Stimulated activated effector memory CD8-positive, alpha-beta T cell treated with anti-CD3 and anti-CD28 coated beads, Interleukin-12 subunit alpha, Interleukin-12 subunit beta, amount 100 ng/mL, for 72 hours (primary cell): ENCODE data around the gene PGPEP1.

ENCODE experiments used
- ATAC-seq: fragments of 150-1000 bp; cut with Tn5 transposase; 2 replicates; pipeline ENCODE4 v1.10.0; 2021
- DNase-seq, 2 donors: peaks; one replicate each; pipeline ENCODE4 v3.0.0; 2021 to 2022; ENCODE audit warnings: low spot score in 2 of 2
- H3K27ac Mint-ChIP-seq: one replicate; pipeline ENCODE4 v1.8.0; 2022; ENCODE audit warnings: mild to moderate bottlenecking, mixed read lengths
- H3K36me3 Mint-ChIP-seq: one replicate; pipeline ENCODE4 v1.8.0; 2022; ENCODE audit warnings: mild to moderate bottlenecking, mixed read lengths
- H3K4me1 Mint-ChIP-seq: one replicate; pipeline ENCODE4 v1.8.0; 2022; ENCODE audit warnings: mixed read lengths
- H3K4me3 Mint-ChIP-seq: one replicate; pipeline ENCODE4 v1.8.0; 2022; ENCODE audit warnings: mild to moderate bottlenecking, mixed read lengths
- H3K9me3 Mint-ChIP-seq: one replicate; pipeline ENCODE4 v1.8.0; 2022; ENCODE audit warnings: mixed read lengths

The PGPEP1 gene

DNA sequence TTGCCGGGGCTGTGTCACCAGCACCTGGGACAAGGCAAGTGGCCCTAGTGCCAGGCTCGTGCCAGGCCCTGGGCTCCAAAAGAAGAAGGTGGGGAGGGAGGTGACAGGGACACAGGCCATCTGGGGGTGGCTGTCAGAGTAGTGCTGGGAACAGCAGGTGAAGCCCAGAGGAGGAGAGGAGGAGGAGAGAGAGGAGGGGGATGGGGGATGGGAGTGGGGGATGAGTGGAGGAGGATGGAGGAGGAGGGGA lies 36.3 kb upstream of the PGPEP1 start:
- peaks cover 53% of the 10 kb centered on the region for H3K4me1 Mint-ChIP-seq
- DNase-seq (peak in 1 of 2 donors; percentile 70), ATAC-seq (peak; percentile 2)
- no peaks in the 10 kb centered on the region for H3K9me3 Mint-ChIP-seq
- peak overlapping the region; percentile 96 for H3K4me3 Mint-ChIP-seq
- H3K27ac Mint-ChIP-seq = peak overlapping the region; percentile 97
- H3K36me3 Mint-ChIP-seq = peaks cover 53% of the 10 kb centered on the region

DNA sequence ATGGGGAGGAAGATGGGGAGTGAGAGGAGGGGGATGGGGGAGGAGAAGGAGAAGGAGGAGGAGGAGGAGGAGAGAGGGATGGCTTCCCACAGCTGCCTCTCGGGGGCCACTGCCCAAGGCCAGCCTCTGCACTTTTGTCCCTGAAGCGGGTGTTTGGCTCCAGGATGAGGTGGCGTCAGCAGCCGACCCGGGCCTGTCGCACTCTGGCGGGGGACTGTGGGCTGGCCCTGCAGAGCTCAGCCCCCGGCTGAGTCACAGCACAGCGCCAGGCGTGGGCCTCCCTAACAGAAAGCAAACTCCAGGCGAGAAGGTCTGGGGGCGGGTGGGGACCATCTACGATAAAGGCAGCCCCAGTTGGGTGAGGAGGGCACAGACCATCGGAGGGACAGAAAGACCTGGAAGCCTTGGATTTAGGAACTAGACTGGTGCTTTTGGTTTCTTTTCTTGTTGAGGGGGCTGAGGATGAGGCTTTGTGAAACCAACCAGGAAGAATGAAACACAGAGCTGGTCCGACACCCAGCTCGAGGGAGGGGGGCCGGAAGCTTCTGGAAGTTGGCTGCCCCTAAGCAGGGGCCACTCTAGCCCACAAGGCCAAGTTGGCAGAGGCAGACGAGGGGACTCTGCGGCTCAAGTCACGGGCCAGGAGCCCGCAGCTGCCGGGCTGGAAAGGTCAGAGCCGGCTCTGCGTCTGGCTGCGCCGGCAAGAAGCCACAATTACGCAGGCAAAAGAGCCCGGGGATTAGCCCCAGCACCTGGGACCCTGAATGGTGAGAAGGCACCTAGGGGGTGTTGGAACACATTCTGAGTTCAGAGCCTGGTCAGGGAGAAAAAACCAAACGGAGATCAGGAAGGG lies 35.7 kb upstream of the PGPEP1 start:
- DNase-seq (peak; percentile 71 to 91), ATAC-seq (peak; percentile 90)
- H3K4me3 Mint-ChIP-seq = peak overlapping the region; percentile 96
- peaks cover 53% of the 10 kb centered on the region for H3K4me1 Mint-ChIP-seq
- H3K9me3 Mint-ChIP-seq = no peaks in the 10 kb centered on the region
- H3K27ac Mint-ChIP-seq = peak overlapping the region; percentile 97
- peaks cover 58% of the 10 kb centered on the region for H3K36me3 Mint-ChIP-seq

- DNase-seq = no peak
- no peak for ATAC-seq
- peak overlapping the region; percentile 96 for H3K4me3 Mint-ChIP-seq
- peaks cover 75% of the 10 kb centered on the region for H3K36me3 Mint-ChIP-seq
- no peaks in the 10 kb centered on the region for H3K9me3 Mint-ChIP-seq
- peak overlapping the region; percentile 97 for H3K27ac Mint-ChIP-seq
- peaks cover 59% of the 10 kb centered on the region for H3K4me1 Mint-ChIP-seq
Measured at GRCh38 chr19:18306209-18306887, 34.0 kb upstream of the PGPEP1 start.

DNA sequence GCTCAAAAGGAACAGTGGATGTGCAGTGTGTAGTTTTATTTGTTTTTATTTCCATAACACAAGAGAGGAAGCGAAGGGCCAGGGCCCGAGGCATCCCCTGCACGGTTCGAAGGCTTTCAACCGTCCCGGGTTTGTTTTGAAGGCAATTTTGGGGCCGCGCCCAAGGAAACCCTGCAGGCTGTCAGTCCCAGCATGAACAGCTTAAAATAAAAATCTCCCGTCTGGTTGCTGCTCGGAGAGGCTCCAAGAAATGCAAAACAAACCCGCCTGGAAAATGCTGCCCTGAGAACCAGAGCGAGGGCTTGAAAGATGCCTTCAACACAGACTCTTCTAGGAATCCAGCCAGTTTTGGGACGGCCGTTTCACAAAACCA lies 33.5 kb upstream of the PGPEP1 start:
- Mint-ChIP-seq H3K4me3 (peak overlapping the region; percentile 96), H3K4me1 (peaks cover 54% of the 10 kb centered on the region), H3K9me3 (no peaks in the 10 kb centered on the region), H3K27ac (peak overlapping the region; percentile 97), H3K36me3 (peaks cover 80% of the 10 kb centered on the region)
- ATAC-seq (no peak), DNase-seq (no peak)

DNA sequence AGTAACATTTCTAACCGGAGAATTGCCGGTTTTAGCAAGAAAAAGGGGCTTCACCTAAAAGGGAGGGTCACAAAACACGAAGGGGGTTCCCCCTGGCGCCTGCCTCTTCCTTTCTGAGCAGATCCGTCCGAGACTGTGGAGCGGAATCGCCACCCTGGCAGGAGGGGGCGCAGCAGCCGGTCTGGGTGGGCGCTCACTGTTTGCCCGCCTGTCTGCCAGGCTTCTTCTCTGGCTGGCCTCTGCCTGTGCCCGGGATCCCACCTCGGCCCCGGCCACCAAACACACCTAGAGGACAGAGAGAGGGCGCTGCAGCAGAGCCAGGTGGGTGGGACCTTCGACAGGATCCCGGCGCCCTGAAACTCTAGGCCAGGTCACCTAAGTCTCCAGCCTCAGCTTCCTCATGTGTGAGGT lies 33.1 kb upstream of the PGPEP1 start:
- peak overlapping the region; percentile 96 for H3K4me3 Mint-ChIP-seq
- peaks cover 84% of the 10 kb centered on the region for H3K36me3 Mint-ChIP-seq
- ATAC-seq = no peak
- peaks cover 54% of the 10 kb centered on the region for H3K4me1 Mint-ChIP-seq
- H3K27ac Mint-ChIP-seq = peak overlapping the region; percentile 97
- DNase-seq = no peak
- H3K9me3 Mint-ChIP-seq = no peaks in the 10 kb centered on the region

- DNase-seq (no peak), ATAC-seq (no peak)
- Mint-ChIP-seq H3K4me1 (peaks cover 51% of the 10 kb centered on the region), H3K9me3 (no peaks in the 10 kb centered on the region), H3K4me3 (no peak overlapping the region), H3K36me3 (peaks cover 89% of the 10 kb centered on the region), H3K27ac (peak overlapping the region; percentile 97)
Measured at GRCh38 chr19:18308051-18308947, 32.1 kb upstream of the PGPEP1 start.

- Mint-ChIP-seq H3K27ac (peak overlapping the region; percentile 61), H3K9me3 (no peaks in the 10 kb centered on the region), H3K36me3 (peaks cover 89% of the 10 kb centered on the region), H3K4me3 (no peak overlapping the region), H3K4me1 (peaks cover 45% of the 10 kb centered on the region)
- no peak for ATAC-seq
- DNase-seq = no peak
Measured at GRCh38 chr19:18308948-18309325, 31.5 kb upstream of the PGPEP1 start.

DNA sequence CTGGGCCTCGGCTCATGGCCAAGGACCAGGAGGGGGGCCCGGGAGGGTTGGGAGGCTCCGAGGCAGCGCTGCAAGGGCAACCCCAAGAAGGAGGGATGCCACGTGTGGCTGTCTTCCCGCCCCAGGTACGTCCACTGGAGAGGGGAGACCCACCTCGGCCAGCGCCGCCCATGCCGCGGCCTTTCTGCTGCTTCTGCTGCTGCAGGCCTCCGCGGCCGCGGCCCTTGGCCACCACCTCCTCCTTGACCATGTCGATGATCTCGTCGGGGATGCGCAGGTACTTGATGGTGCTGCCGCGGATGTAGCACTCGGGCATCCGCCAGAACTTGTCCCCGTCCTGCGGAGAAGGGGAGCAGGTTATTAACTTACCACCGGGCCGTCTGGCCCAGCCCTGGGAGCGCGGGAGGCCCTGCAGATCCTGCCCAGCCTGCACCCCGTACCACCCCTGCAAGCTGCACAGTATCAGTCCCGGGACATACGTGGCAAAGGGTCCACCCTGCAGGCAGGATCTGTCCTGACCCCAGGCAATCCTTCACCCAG lies 30.8 kb upstream of the PGPEP1 start:
- no peak overlapping the region for H3K4me3 Mint-ChIP-seq
- DNase-seq = no peak
- H3K9me3 Mint-ChIP-seq = no peaks in the 10 kb centered on the region
- peaks cover 89% of the 10 kb centered on the region for H3K36me3 Mint-ChIP-seq
- ATAC-seq = no peak
- H3K27ac Mint-ChIP-seq = no peak overlapping the region
- H3K4me1 Mint-ChIP-seq = peaks cover 39% of the 10 kb centered on the region

- no peak for DNase-seq
- Mint-ChIP-seq H3K9me3 (no peaks in the 10 kb centered on the region), H3K4me3 (no peak overlapping the region), H3K36me3 (peaks cover 90% of the 10 kb centered on the region), H3K4me1 (peaks cover 32% of the 10 kb centered on the region), H3K27ac (peak overlapping the region; percentile 60)
- no peak for ATAC-seq
Measured at GRCh38 chr19:18310118-18310909, 30.1 kb upstream of the PGPEP1 start.

DNA sequence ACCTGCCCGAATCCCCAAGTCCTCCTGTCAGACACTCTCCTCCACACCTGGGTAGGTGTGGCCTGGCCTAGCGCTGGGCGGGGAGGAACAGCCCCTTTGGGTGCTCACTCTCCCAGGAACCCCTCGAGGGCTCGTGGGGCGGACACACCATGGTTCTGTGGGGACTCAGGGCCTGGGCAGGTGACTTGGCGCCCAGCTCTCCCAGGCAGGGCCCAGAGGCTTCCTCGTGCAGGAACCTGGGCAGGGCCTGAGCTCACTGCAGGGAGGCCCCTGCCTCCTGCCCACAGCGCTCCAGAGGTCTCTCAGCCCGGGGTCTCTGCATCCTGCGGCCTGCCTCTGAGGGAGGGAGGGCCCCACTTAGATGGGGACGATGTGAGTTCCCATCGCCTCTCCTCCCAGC lies 29.4 kb upstream of the PGPEP1 start:
- Mint-ChIP-seq H3K27ac (peak overlapping the region; percentile 60), H3K4me3 (no peak overlapping the region), H3K4me1 (peaks cover 25% of the 10 kb centered on the region), H3K36me3 (peaks cover 91% of the 10 kb centered on the region), H3K9me3 (no peaks in the 10 kb centered on the region)
- DNase-seq (no peak), ATAC-seq (no peak)

- ATAC-seq (no peak), DNase-seq (no peak)
- peaks cover 19% of the 10 kb centered on the region for H3K4me1 Mint-ChIP-seq
- peak overlapping the region; percentile 73 for H3K27ac Mint-ChIP-seq
- no peaks in the 10 kb centered on the region for H3K9me3 Mint-ChIP-seq
- H3K4me3 Mint-ChIP-seq = no peak overlapping the region
- peaks cover 89% of the 10 kb centered on the region for H3K36me3 Mint-ChIP-seq
Measured at GRCh38 chr19:18311502-18312091, 28.8 kb upstream of the PGPEP1 start.

- no peak overlapping the region for H3K4me3 Mint-ChIP-seq
- H3K27ac Mint-ChIP-seq = peak overlapping the region; percentile 73
- peaks cover 14% of the 10 kb centered on the region for H3K4me1 Mint-ChIP-seq
- no peaks in the 10 kb centered on the region for H3K9me3 Mint-ChIP-seq
- ATAC-seq (no peak), DNase-seq (no peak)
- H3K36me3 Mint-ChIP-seq = peaks cover 85% of the 10 kb centered on the region
Measured at GRCh38 chr19:18312092-18312534, 28.3 kb upstream of the PGPEP1 start.

DNA sequence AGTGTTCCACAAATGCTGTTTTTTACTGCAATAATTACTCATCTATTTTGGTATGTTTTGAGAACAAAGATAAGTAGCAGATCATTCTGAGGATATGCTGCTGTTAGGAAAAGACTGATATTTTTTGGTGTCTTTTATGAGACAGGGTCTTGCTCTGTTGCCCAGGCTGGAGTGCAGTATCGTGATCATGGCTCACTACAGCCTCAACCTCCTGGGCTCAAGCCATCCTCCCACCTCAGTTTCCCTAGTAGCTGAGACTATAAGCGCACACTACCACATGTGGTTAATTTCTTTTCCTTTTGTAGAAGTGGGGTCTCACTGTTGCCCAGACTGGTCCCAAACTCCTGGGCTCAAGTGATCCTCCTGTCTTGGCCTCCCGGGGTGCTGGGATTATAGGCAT lies 27.0 kb upstream of the PGPEP1 start:
- ATAC-seq = no peak
- Mint-ChIP-seq H3K4me3 (no peak overlapping the region), H3K4me1 (peaks cover 16% of the 10 kb centered on the region), H3K9me3 (no peaks in the 10 kb centered on the region), H3K27ac (no peak overlapping the region), H3K36me3 (peaks cover 88% of the 10 kb centered on the region)
- DNase-seq = no peak
